ENCODE data around the gene HM13.
"Not testable (repeated sequence)": the region's sequence is repeated elsewhere in the genome, so short reads cannot be mapped to it uniquely, and the experiment has no call there.

HM13 gene, protein sequence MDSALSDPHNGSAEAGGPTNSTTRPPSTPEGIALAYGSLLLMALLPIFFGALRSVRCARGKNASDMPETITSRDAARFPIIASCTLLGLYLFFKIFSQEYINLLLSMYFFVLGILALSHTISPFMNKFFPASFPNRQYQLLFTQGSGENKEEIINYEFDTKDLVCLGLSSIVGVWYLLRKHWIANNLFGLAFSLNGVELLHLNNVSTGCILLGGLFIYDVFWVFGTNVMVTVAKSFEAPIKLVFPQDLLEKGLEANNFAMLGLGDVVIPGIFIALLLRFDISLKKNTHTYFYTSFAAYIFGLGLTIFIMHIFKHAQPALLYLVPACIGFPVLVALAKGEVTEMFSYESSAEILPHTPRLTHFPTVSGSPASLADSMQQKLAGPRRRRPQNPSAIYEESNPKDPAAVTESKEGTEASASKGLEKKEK

DNA sequence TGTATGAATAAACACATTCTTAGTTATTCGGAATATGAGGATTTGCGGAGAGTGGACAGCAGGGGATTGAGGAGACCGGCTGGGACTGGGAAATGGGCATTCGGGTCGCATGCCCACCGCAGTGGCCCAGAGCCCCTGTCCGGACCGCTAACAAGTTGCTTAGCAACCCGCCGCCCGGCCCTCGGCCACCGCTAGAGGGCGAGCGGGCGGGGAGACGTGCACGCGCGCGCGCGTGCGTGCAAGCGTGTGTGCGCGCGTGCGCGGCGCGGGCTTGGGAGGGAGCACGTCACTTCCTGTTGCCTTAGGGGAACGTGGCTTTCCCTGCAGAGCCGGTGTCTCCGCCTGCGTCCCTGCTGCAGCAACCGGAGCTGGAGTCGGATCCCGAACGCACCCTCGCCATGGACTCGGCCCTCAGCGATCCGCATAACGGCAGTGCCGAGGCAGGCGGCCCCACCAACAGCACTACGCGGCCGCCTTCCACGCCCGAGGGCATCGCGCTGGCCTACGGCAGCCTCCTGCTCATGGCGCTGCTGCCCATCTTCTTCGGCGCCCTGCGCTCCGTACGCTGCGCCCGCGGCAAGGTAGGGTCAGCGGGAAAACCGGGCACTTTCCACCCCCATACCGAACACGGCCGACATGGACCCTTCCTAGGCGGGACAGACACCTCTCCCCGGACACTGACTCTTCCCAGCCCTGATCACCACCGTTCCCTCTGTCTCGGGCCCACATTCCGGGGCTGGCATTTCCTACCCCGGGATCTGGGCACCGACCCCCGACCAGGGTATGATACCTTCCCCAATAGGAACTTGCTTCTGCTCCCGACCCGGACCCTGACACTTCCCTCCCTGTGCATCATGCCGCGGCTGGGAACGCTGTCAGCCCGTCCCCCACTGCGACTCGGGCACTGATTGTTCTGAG, at the start of gene HM13:
HM13 (plus strand) TSS at position 289 of the 918 bp plus-strand sequence; CDS start at position 399, 110 bp downstream.
- peak; percentile 91 for DNase-seq

DNA sequence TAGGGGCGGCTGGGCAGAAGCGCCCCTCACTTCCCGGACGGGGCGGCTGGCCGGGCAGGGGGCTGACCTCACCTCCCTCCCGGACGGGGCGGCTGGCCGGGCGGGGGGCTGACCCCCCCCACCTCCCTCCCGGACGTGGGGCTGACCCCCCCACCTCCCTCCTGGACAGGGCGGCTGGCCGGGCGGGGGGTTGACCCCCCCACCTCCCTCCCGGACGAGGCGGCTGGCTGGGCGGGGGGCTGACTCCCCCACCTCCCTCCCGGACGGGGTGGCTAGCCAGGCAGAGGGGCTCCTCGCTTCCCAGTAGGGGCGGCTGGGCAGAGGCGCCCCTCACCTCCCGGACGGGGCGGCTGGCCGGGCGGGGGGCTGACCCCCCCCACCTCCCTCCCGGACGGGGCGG, 43.3 kb upstream of the HM13 start:
- DNase-seq: not testable (repeated sequence)

DNA sequence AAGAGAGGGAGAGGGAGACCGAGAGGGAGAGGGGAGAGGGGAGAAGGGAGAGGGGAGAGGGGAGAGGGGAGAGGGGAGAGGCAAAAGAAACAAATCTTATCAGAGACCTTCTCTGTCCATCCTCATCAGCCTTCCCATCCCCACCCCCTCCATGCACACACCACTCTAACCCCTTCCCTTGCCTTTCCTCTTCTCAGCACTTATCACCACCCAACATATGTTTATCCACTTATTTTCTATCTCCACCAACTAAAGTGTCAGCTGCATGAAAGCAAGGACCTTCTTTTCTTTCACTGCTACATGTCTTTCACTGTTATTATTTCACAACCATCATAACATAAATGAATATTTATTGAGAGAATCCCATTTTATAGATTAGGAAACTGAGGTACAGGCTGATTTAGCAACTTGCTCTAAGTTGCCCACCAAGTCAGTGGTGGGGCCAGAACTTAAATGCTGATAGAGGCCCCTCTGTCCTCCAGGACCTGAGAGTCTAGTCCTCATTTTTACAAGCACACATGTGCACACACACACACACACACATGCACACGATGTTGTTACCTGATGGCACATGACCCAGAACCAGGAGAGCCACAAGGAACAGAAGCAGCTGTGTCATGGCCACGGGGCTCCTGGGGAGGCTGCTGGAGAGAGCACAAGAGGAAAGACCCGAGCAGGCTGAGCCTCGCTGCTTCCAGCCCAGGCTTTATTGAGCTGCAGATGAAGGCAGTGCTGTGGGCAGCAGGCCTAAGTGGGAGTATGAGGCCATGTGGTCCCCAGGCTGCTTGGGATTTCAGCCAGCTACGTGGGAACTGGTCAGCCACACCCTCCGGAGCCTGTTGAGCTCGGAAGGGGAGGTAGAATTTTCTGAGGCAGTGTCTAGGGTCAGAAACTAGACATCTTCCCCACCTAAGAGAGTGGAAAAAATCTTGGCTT, 41.6 kb upstream of the HM13 start:
- no peak for DNase-seq

DNA sequence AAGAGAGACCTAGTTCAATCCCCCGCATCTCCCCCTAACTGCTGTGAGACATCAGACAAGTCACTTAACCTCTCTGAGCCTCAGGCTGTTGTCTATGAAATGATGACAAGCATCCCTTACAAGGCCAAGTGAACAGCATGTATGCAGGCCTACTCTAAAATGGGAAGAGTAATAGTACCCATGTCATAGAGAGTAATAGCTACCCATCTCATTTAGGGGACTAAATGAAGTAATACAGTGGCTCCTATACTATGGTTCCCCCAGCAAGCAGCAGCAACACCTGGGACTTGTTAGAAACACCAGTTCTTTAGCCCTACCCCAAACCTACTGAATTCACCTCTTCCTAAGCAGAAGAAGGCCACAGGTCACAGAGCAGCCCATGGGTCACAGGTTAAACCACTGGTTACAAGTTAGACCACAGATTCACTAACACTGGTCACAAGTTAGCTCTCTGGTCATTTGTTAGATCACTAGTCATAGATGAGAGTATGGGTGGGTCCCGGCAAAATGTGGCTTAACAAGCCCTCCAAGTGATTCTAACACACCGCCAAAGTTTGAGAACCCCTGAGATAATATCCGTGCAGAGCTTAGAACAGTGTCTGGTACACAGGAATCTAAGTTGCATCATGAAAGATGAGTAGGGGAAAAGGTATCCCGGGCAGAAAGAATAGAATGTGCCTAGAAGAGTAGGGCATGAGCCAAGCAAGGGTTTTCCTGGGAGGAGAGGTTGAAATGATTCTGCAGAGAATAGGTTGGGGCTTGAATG, 40.7 kb upstream of the HM13 start:
- DNase-seq: no peak

DNA sequence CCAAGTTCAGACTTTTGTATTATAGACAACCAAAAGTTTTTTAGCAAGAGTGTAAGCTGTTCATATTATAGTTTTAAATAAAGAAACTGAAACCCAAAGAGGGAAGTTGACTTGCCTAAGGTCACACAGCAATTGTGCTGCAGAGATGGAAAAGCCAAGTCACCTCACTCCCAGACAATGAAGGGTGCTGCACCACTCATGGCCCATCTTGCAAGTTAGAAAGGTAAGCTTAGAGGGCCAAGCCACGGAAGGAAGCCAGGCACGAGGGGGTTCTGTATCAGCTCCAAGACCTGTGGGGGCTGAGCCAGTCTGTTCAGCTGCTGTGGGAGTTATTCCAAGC, 40.2 kb upstream of the HM13 start:
- no peak for DNase-seq

DNA sequence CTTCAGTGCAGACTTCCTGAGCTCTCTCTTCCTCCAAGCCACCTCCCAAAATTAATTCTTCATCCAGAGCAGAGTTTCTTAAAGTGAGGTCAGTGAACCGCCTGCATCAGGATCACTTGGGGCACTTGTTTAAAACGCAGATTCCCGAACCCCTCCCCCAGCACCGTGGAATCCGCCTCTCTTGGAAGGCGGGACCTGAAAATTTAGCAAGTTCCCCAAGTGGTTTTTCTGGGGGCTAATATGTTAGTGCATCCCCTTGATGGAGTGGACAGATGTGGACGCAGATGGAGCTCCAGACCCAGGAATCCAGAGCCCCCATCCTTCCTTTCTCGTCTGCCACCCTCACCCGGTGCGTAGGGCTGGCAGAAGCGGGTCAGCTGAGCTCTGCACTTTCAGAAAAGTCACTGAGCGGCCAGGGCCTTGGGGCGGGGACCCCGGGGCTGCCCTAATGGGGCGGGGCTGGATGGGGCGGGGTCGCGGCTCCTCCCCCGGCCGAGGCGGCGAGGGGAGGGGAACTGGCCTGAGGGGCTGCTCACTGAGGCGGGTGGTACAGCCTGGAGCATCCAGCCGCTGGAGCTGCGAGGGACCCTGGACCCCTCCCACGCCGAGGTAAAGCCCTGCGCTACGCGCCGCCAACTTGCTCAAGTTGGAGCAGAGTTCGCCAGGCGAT, 39.3 kb upstream of the HM13 start, which contains the start of the genes DEFB124 and REM1:
DEFB124 (minus strand) TSS at position 370 of the 670 bp plus-strand sequence. CDS start 2,114 bp downstream, outside the sequence.
REM1 (plus strand) TSS at position 531 of the 670 bp plus-strand sequence. CDS start 1,158 bp downstream, outside the sequence.
- DNase-seq: no peak

DNA sequence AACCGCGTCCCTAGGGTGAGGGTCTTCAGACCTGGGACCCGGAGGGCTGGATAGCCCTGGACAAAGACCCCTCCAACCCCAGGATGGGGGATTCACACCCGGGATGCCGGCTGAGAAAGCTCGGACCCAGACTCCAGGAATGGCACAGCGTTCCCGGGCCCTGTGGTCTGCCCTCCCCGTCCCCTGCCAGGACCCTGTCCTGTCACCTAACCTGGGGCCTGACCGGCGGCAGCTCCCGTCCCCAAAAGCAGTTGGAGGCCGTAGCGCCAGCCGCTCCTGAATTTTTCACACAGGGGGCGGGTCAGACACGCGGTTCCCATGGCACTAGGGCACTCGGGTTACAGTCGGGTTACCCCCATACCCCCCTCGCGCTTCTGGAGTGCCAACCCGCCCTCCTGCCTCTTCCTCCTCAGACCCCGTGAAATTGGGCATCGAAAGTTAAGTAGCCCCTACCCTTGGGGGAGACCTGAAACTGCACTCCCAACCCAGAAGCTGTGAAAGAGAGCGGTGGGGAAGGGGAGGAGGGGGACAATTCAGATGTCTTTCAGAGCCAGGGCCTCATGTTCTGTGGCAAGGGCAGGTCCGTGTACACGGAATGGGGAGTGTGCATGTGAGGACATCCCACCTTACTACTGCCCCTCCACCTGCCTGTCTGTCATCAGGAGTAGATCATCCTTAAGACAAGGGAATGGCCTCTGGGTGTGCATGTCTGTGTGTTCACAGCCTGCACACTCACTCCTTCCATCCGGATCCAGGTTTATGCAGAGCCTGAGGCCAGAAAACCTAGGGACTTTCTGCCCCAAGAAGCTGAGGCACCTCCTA, 38.6 kb upstream of the HM13 start:
- DNase-seq: no peak

DNA sequence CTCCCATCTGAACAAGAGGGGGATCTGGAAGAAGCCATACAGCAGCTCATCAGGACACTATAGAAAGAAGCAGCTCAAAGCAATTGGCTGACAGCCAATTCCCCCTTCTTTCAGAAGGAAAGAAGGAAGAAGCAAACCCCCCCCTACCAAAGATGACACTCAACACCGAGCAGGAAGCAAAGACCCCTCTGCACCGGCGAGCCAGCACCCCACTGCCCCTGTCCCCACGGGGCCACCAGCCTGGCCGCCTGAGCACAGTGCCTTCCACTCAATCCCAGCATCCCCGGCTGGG, 38.0 kb upstream of the HM13 start:
- DNase-seq: no peak

DNA sequence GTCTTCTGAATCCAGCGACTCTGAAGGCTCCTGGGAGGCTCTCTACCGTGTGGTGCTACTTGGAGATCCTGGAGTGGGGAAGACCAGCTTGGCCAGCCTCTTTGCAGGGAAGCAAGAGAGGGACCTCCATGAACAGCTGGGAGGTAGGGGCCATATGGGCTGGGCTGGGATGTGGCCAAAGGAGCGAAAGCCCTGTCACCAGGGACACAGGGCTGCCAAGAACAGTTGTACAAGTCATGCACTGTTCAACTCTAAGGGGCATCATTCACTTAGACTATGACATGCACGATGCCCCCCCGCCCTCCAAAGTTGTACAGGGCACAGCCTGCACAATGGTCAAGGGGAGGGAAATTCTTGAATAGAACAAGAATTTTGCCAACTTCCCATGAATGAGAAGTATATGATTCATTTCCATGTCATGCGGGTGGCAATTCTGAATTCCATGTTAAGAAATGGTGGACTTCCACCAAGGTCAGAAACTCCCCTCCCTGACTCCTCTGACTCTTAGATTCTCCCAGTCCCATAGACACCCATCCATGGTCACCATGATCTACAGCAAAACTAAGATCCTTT, 37.5 kb upstream of the HM13 start:
- DNase-seq: no peak

DNA sequence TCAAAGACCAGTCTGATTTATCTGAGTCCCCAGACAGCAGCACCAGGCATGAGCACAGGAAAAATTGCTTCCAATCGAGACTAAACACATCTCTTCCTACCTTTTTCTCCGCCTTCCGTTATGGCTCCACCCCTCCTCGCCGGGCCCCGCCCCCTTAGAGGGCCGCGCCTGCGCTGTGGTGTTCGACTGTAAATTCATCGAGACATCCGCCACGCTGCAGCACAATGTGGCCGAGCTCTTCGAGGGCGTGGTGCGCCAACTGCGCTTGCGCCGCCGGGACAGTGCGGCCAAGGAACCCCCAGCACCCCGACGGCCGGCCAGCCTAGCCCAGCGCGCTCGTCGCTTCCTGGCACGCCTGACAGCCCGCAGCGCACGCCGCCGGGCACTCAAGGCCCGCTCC, 30.2 kb upstream of the HM13 start:
- no peak for DNase-seq

DNA sequence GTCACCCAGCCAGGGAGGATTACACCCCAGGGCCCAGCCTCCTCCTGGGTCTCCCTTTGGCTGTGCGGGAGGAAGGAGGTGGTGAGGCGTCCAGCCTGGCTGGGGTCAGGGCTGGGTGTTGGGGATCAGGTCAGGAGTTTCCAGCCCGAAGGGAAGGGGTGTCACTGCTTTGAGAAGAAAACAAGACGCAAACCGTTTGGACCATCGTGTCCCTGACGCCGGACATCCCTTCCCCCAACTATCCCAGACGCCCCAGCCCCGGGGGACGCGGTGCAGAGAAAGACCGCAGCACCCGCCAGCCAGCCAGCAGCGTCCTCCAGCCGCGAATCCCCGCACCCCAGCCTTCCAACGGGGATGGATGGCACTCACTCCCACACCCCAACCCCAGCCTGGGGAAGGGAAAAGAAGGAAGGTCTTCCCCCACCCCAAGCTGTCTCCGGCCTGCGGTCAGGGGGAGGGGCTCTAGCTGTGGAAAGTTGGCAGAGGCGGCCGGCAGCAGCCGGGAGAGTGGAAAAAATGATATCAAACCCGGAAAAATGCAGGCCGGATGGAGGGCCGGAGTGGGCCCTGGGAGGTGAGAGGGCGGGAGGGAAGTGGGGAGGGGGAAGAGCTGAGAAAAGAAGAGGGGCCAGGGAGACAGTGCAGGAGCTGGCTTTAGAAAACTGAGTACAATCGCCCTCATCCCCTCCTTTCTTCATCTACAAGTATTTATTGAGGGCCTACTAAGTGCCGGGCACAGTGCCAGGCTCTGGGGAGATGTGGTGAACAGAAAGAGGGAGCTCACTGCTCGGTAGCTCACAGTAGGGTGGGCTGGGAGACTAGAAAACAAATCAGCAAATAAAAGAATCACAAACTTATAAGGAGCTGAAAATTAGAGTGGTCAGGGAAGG, 28.5 kb upstream of the HM13 start:
- DNase-seq: no peak

DNA sequence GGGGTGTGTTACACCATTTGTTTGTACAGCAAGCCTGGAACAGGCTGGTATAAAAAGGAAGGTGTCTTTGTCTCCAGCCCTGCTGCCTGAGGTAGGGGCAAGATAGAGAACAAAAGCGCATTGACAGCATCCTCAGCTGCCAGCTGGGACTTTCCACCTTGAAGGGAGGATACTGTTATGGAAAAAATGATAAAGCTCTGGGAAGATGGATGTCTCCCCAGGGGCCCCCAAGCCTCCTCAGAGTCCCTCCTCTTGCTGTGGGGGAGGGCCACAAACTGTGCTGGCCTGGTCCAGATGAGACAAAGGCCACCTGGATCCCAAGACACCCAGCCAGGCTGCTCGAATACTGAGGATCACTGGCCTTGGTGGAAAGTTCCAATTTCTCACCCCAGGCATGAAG, 26.1 kb upstream of the HM13 start:
- DNase-seq: no peak

DNA sequence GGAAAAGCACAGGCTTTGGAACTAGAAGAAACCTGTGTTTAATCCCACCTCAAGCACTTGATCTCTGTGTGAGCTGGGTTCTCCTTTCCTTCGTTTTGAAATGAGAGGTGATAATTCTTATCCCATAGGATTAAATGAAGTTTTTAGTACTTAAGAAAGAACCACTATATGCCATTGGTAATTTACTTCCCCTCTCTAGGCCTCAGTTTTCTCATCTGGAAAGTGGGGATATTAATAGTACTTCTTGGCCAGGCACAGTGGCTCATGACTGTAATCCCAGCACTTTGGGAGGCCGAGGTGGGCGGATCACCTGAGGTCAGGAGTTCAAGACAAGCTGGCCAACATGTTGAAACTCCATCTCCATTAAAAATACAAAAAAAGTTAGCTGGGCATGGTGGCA, 25.1 kb upstream of the HM13 start:
- no peak for DNase-seq

DNA sequence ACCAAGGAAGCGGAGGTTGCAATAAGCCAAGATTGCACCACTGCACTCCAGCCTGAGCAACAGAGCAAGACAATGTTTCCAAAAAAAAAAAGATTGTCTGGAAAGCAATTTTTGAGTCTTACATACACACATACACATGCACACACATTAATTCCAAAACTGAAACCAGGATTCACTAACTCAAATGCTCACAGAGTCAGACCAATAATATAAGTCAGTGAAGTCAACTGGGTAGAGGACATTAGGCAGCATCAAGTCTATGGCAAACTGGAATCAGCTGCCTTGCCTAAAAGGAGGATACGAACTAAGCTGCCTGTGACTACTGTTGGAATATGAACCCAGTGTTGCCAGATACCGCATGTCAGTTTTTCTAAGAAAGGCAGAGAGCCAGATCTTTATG, 23.5 kb upstream of the HM13 start:
- DNase-seq: no peak

DNA sequence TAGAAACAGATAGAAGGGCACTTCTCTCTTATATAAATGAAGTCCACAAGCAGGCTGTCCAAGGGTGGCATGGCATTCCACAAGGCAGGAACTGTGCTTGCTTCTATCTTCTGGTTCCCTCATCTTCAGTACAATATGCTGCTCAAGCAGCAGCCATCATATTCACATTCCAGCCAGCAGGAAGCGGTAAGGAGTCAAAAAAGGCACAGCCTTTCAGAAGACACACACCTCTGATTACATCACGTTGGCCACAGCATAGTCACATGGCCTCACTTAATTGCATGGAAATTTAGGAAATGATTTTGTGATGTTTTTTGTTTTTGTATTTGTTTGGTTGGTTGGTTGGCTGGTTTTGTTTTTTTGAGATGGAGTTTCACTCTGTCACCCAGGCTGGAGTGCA, 20.1 kb upstream of the HM13 start:
- DNase-seq: no peak

DNA sequence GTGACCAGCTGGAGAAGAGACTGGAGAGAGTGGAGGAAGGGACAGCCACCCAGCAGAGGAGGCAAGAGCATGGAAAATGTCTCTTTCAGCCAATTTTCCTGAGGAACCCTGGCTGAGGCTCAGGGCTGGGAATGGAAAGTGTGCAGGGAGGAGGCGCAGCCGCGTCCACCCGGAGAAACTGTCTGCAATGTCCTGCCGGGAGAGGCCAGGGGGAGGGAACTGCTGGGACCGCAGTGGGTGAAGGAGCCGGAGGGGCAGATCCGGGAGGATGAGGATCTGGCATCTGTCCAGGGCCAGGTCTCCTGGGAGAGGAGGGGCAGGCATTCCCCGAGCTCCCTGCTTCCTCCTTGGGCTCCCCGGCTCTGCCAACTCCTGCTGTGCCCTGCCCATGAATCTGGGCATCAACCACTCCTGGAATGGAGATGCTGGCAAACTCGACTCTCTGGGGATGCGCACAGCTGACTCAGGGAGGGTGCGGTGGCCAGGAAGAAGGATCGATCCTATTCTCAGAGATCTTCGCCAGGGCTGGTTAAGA, 17.4 kb upstream of the HM13 start:
- DNase-seq: no peak

DNA sequence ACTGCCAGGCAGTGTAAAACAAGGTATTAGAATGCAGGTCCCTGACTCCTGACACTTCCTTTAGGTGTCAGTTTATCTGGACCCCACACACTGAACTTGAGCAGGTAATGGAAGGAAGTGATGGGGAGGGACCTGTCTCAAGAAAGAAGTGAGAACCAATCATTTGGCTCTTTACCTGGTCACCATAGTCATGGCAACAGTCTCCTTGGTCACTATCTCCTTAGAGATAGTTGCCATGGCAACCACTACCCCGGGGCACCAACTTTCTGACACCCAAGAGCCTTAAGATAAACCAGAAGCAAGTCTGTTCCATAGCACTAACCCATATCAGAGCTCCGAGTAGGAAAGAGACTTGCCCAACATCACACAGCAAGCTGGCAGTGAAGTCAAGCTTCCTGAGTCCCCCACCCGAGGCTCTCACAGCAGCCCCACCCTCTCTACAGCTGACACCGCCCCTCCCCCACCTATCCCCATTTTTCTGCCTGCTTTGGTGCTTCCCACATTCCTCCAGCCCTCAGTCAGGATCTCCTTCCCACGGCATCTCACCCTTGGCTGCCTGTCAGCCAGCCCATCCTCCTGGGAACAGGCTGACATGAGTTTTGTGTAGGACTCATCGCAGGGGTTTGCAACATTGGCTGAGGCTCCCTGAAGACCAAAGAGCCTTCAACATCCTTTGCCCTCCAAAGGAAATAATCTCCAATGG, 16.3 kb upstream of the HM13 start:
- no peak for DNase-seq

DNA sequence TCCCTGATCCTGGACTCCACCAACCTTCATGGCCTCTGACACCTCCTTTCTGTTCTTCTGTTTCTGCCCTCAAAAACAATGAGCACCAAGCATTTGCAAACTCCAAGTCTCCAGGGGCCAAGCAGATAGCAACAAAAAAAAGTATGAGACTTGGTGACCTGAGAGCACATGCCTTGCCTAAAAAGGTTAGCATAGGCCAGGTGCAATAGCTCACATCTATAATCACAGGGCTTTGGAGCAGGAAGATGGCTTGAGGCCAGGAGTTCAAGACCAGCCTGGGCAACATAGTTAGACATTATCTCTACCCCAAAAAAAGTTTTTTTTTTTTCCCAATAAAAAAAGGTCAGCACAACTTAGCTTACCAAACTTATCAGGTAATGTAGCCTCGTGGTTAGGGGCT, 13.7 kb upstream of the HM13 start:
- DNase-seq: no peak
